Glomerular endothelial cell (primary cell): ENCODE data around the gene MYO15A. TPM values are rescaled to one million over a fixed set of nuclear protein-coding genes. Genes with fewer than 3 reads are reported as not detected.

Experiments used
- DNase-seq: peaks from one replicate; pipeline ENCODE4 v3.0.0-alpha.2; 2011; ENCODE audit warnings: low read depth, low spot score; ENCODE audit errors: extremely low read depth
- total RNA-seq: library from RNA; depleted of rRNA; stranded (reverse); fragments of >200 nt; gene quantifications from 2 replicates; pipeline ENCODE4 v1.2.3, GENCODE V29; 2015

Gene MYO15A
- total RNA-seq, 1 donor from 2014 or later, result 0.18 TPM

DNA sequence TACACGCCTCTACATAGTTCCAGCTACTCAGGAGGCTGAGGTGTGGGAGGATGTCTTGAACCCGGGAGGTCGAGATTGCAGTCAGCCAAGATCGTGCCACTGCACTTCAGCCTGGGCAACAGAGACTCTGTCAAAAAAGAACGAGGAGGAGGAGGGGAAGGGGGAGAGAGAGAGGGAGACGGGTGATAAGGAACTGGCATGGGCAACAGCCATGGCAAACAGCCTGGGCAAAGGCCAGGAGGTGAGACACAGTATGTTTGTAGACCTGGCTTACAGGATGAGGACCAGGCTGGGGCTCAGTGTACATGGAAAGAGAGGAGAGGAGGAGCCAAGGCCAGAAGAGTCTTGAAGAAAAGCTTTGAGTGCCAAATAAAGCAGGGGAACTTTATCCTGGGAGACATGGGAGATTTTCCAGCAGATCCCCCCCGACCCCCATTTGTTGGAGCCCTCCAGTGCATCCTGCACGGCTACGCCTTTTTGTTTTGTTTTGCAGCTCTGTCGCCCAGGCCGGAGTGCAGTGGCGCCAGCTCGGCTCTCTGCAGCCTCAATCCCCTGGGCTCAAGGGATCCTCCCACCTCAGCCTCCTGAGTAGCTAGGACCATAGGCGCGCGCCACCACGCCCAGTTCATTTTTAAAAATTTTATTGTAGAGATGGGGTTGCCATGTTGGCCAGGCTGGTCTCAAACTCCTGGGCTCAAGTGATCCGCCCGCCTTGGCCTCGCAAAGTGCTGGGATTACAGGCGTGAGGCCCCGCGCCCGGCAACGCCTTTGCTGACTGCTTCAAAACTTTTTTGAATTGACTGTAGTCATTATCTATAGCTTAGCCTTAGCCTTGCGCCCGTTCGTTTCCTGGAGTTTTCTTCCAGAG, 73.8 kb downstream of the MYO15A start:
- DNase-seq, result no peak

DNA sequence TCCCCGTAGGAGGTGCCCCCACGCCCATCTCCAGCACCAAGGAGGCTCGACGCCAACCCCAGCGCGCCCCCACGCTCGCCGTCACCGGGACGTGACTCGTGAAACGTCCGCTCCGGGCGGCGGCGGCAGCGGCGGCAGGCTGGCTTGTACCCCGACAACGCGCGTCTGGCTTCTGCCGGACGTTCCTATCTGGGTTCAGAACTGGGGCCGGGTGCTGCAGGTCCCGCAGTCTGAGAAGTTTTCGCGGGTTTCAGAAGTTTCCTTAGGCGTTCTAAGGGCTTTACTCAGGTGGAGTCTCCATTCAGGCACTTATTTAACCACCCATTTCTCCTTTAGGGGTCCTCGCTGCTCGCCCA, 74.4 kb downstream of the MYO15A start:
- DNase-seq, result no peak

DNA sequence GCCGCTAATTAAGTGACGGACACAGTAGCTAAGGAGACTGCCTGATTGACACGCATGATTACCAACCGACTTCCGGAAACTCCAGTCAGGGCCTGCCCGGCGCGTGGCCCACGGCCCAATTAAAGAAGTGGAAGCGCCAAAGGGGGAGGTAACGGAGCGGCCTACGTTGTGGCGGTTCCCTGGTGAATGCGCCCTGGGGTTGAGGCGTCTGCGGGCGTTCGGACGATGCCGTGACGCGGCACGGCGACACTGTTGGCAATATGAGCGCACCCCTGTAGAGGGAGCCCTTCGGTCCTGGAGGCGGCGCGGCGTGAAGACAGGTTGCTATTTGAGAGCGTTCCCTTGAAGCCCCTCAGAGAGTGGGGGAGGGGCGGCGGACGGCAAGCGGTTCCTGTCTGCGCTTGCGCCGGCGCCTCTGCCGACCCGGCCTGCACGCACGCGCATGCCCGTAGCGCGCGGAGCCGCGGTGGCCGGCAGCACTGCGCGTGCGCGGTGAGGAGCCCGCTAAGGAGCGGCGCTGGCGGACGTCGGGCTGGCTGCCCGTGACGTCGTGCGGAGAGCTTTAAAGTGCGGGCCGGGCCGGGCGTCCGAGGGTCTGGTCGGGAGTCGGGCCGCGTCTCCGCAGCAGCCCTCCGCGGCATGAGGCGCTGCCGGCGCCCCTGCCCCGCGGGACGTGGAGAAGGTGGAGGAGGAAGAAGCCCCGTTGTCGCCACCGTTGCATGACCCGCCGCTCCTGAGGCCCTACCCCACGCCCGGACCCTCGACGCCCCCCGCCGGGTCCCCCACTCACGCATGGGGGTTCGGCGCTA, 75.0 kb downstream of the MYO15A start, which contains the start of gene ALKBH5:
Gene ALKBH5 (plus strand): TSS at position 495 of the 809 bp plus-strand sequence. CDS start 416 bp downstream, outside the sequence.
- peak; percentile 99 for DNase-seq

DNA sequence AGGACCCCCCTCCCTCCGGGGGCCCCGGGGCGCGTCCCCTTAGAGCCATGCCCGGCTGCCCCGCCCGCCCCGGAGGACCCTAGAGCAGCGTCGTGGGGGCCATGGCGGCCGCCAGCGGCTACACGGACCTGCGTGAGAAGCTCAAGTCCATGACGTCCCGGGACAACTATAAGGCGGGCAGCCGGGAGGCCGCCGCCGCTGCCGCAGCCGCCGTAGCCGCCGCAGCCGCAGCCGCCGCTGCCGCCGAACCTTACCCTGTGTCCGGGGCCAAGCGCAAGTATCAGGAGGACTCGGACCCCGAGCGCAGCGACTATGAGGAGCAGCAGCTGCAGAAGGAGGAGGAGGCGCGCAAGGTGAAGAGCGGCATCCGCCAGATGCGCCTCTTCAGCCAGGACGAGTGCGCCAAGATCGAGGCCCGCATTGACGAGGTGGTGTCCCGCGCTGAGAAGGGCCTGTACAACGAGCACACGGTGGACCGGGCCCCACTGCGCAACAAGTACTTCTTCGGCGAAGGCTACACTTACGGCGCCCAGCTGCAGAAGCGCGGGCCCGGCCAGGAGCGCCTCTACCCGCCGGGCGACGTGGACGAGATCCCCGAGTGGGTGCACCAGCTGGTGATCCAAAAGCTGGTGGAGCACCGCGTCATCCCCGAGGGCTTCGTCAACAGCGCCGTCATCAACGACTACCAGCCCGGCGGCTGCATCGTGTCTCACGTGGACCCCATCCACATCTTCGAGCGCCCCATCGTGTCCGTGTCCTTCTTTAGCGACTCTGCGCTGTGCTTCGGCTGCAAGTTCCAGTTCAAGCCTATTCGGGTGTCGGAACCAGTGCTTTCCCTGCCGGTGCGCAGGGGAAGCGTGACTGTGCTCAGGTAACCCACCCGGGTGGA, 75.8 kb downstream of the MYO15A start:
- DNase-seq, result no peak

DNA sequence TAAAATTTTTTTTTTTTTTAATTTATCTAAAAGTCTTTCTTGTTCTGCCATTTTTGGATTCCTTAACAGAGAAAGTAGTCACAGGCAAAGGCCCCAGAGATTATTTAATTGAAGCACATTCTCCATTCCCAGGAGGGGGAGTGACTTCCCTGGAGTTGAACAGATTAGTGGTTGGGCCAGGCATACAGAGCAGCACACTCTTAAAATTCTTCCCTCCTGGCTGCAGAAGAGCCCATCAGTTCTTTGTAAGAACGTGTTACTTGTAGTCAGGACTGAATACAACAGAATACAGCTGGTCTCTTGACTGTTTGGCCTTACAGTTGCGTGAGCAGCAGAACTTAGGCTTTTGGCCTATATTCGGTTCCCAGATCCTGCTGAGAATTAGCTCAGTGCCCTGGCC, 76.8 kb downstream of the MYO15A start:
- DNase-seq, result no peak

DNA sequence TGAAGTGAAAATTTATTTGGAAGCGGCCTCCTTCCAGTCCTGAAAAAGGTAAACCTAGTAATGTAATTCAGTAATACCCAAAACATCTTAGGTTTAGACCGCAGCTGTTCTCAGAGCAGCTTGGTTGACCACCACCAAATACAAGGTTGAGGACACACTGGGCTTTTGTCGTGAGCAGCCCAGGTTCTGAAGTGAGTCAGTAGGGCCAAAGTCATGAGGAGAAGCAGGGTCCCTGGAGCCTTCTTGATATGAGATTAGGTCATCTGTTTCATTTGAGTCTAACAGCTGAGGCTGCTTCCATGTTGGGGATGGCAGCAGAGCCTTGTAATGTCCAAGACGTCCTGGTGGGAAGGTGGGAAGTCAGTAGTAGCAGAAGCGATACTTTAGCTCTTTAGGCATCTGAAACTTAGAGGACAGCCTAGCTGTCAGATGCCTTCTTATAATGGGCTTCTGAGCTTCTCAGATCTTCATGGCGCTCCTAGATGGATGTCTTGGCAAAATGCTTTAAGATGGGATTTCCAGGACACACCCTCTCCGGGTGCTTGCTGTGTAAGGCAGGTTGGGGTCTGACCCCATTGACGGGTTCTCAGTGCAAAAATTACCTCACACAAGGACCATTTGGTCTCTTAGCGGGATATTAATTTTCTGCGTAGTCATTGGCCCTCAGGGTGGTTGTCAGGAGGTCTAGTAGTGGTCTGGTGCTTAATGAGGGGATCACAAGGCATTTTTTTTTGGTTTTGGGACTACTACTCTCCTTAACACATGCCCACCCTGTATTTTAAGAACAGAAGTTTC, 77.5 kb downstream of the MYO15A start:
- no peak for DNase-seq

DNA sequence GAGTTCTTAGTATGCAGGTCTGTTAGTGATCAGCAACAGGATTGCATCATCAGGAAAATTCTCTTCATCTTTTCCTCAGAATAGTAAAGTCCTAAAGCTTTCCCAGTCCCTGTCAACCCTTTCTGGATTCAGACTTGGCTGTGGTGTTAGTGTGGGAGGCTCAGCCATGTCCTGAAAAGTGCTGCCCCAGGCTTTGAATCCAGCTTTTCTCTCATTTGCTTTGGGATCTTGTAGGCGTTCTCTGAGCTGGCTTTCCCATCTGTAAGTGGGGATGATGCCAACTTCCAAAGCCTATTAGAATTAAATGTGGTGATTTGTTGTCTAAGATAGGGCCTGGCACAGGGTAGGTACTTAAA, 78.0 kb downstream of the MYO15A start:
- no peak for DNase-seq

DNA sequence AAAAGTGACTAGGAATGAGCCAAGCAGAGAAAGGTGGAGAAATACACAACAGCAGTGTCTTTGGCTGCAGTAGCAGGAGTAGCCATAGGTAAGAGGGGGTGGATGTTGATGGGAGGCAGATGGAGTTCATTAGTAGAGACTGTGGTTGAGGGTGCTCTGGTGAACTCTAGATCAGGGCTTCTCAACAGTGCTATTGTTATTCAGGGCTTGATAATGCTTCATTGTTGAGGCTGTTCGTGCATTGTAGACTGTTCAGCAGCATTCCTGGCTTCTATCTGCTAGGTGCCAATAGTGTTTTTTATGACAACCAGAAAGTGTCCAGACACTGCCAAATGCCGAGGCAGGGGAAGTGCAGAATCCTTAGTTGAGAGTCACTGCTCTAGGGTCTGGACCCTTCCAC, 78.7 kb downstream of the MYO15A start:
- DNase-seq, result no peak

DNA sequence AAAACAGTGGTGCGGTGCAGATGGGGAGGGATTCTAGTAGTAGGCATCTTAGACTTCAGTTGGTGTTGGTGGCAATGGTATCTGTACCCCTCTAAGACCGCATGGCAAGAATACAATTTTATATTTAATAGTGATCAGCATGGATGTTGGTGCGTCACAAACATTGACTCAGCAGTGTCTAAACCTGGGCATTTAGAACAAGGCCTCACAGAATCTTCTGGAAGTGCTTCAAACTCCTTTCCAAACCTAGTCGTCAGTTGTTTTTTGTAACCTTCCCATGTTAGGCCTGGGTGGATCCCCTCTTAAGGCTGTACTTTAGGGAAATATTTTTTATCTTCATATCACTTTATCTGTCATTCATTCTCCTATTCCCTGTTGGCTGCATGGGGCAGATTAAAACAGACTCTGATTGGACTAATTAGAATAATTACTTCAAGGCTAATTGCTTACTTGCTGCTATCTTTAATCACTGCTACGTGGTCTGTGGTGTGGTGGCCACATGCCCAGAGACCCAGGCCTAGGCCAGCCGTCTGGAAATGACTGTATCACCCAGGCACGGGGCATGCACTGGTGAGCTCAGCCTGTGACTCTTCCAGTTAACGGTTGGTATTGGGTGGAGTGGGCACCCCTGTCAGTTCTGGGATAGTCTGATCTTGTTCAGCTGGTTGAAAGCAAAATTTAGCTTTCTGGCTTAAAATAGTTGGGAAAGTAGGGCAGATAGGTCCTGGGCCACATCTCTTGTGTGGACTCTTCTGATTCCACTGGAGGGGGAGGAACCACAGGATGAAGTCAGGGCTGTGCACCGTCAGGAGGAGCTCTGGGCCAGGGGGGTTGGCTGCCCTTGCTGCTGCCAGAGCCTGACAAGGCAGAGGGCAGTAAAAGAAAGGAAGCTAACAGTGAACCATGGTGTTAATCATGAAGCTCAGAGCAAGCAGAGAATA, 79.5 kb downstream of the MYO15A start:
- no peak for DNase-seq

DNA sequence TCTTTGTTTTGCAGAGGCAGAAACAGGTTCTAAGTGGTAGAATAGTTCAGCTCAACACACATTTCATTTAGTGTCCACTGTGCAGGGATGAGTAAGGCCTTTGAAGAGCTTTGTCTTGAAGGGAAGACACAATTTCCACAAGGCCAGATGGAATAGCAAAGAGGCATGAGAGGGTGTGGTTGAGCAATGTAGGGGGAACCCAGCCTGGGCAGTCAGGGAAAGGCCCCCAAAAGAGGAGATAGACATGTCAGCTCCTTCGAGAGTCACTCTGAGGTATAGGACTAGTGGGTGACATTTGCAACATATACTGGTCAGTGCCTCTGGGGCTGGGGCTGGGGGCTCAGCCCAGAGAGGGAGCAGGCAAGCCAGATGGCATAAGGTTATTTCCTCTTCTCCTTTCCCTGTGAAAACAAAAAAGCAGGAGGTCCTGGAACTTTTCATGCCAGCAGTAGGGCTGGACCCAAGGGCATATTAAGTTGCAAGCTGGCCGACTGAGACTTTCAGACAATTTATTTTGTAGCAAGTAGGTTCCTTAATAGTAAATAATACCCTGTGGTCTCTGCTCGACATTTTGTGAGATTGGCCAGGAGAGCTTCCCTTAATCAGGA, 82.2 kb downstream of the MYO15A start:
- no peak for DNase-seq

DNA sequence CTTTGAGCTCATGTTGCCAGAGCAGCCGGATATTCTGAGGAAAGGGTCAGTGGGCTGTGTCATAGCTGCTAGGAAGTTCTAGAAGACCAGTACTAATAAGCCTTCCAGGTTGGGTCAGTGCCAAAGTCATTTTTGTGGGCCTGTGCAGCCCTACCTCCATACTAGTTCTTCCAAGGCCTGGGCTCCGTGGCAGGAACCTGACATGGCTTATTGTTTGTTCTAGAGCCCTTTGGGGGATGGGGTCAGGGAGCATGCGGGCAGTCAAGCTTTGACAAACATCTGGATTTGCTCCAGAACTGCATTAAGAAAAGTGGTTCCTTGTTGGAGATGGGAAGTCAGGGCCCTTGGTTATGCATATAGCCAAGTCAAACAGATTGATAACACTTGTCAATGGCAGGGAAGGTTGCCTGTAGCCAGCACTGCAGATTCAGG, 82.7 kb downstream of the MYO15A start:
- peak; percentile 54 for DNase-seq

DNA sequence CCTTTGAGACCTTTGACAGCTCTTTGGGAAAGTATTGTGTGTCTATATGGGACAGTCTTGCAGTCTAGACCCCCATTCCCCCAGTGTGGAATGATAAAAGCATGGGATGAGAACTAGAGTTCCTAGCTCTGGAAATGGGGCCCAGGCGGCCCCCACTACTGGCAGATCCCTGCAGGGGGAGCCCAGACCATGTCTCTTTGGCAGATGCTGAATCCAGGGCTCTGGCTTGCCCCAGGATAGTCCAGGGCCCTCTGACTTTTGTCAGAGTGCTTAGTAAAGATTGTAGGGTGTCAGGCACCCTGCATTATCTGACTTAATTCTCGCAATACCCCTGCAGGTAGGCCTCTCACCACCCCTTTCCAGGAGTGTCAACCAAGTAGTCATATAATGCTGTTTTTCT, 83.4 kb downstream of the MYO15A start:
- no peak for DNase-seq

DNA sequence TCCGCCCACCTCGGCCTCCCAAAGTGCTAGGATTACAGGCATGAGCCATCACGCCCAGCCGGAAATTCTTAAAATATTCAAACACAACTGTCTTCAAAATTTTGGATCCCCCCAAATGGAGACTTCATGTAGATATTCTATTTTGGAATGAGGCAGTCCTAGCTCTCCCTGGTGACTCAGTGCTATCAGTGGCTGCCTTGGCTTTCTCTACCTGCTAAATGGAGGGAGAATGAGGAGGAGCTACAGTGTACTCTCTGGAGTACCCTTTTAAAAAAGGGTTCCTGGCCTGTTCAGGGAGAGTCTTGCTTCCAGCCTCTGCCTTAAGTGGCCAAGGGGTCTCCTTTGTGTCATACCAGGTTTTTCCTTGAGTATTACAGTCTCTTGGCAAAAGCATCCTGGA, 85.8 kb downstream of the MYO15A start:
- DNase-seq, result no peak

DNA sequence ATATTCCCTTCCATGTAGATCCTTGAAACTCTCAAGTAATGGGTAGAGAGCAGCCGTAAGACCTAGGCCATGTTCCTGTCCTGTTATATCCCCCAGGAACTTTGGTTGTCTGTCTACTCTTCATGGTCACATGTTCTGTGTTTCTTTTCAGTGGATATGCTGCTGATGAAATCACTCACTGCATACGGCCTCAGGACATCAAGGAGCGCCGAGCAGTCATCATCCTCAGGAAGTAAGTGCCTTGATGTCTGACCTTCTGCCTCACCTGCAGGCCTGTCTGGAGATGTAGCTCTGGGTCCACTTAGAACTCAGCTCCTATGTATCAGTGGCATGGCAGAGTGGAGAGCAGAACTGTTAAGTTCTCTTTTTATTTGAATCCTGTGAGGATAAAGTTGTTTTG, 86.2 kb downstream of the MYO15A start:
- no peak for DNase-seq

DNA sequence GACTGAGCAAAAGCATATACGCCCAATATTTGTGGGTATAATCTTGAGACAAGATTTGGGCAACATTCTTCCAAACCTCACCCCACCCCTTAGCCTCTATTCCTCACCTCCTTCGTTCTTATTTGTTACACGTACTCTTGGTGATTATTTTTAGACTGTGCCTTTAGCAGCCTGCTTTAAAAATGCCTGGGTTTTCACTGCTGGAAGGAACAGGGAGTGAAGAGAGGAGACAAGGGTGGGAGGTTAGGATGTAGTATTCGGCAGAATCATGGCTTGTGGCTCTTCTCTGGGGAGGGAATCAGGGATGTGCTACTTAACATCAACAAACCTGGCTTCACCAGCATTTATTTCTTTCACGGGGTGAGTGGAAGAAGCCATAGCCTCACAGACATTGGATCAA, 86.7 kb downstream of the MYO15A start:
- no peak for DNase-seq

DNA sequence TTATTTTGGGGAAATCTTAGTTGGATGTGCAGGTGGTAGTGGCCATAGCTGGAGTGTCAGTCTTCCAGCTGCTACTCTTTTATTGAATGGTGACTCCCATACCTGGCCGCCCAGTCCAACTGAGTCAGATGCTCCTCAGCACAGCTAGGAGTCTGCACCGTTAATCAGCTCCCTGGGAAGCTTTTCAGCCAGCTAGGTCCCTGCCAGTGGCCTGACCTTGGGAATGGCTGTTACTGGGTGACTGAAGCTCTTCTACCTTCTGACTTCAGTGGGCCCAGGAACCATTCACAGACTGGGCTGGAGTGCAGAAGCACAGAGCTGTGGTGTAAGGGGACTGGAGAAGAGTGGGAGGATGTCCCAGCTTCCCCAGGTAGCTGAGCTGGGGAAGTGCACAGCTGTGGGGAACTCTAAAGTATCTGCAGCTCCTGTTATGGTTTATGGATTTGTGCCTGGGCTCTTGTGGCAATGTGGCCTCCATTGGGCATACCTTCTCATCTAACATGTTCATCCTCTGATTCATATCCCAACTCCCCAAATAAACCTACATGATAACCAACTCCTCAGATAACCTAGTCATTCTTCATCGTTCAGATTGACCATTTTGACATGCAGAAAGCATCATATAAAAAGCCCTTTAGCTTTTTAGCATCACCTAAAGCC, 89.1 kb downstream of the MYO15A start:
- no peak for DNase-seq

DNA sequence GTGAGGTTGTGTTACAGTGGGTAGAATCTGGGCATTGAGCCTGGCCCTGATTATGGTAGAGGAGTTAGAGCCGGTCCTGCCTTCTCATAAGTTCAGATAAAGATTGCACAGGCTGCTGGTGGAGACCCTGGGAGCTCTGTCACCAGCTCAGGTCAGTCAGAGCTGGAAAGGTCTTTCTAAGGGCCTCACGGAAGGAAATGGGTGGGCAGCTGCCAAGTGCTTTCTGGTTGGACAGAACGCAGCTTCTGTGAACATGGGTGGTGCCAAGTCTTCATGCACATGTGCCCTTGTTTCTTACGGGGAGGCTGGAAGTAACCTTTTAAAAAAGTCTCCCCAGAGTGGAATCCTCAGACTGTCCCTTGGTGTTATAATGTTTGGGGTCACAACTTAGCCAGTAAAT, 90.0 kb downstream of the MYO15A start:
- DNase-seq, result no peak

DNA sequence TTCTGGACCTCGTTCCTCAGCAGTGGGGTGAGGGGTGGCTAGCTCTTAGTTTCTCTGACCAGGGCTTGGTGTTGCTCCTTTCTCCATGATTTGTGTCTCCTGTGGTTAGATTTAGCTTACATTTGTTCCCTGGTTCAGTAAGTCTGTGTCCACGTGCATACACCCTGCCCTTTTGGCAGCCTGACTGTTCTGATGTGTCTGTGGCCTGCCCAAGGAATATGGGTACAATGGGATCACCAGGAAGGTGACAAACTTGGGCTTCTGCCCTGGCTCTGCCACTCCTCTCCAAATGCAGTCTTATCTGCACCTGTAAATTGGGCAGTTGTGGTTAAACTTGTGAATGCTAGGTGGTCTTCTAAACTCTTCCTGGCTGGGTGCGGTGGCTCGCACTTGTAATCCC, 92.6 kb downstream of the MYO15A start:
- no peak for DNase-seq
